ENCODE results near the gene HBM. TPM values are rescaled to one million over a fixed set of nuclear protein-coding genes. Genes with fewer than 3 reads are reported as not detected.
"Not testable (repeated sequence)": the region's sequence is repeated elsewhere in the genome, so short reads cannot be mapped to it uniquely, and the experiment has no call there.

HBM gene
- total and polyA plus RNA-seq, 2 experiments from 2014 or later: not detected

- TF ChIP-seq CTCF (IDR thresholded peaks at IDR 0.05; ENCODE audit: low read depth, low read length): no peak
- no peak overlapping the region for H3K27ac ChIP-seq
- H3K27me3 ChIP-seq: no peaks in the 10 kb centered on the region
- DNase-seq (ENCODE audit: low read depth in 1 of 2, low spot score in 1 of 2): no peak
- H3K36me3 ChIP-seq: no peaks in the 10 kb centered on the region
- H3K4me1 ChIP-seq (ENCODE audit: low read depth): no peaks in the 10 kb centered on the region
- H3K4me3 ChIP-seq: no peak overlapping the region
- H3K9me3 ChIP-seq (ENCODE audit: low read depth): no peaks in the 10 kb centered on the region
Measured at GRCh38 chr16:119835-120491, 45.8 kb upstream of the HBM start.

- Histone ChIP-seq H3K27ac (no peak overlapping the region), H3K36me3 (no peaks in the 10 kb centered on the region), H3K4me1 (ENCODE audit: low read depth) (no peaks in the 10 kb centered on the region), H3K4me3 (no peak overlapping the region), H3K27me3 (no peaks in the 10 kb centered on the region), H3K9me3 (ENCODE audit: low read depth) (no peaks in the 10 kb centered on the region)
- no peak for TF ChIP-seq CTCF (IDR thresholded peaks at IDR 0.05; ENCODE audit: low read depth, low read length)
- no peak for DNase-seq (ENCODE audit: low read depth in 1 of 2, low spot score in 1 of 2)
Measured at GRCh38 chr16:120756-121155, 45.0 kb upstream of the HBM start.

- Histone ChIP-seq H3K27ac (no peak overlapping the region), H3K9me3 (ENCODE audit: low read depth) (no peaks in the 10 kb centered on the region), H3K27me3 (no peaks in the 10 kb centered on the region), H3K4me3 (no peak overlapping the region), H3K4me1 (ENCODE audit: low read depth) (no peaks in the 10 kb centered on the region), H3K36me3 (no peaks in the 10 kb centered on the region)
- no peak for DNase-seq (ENCODE audit: low read depth in 1 of 2, low spot score in 1 of 2)
- TF ChIP-seq CTCF (IDR thresholded peaks at IDR 0.05; ENCODE audit: low read depth, low read length): no peak
Measured at GRCh38 chr16:122361-122760, 43.4 kb upstream of the HBM start.

DNA sequence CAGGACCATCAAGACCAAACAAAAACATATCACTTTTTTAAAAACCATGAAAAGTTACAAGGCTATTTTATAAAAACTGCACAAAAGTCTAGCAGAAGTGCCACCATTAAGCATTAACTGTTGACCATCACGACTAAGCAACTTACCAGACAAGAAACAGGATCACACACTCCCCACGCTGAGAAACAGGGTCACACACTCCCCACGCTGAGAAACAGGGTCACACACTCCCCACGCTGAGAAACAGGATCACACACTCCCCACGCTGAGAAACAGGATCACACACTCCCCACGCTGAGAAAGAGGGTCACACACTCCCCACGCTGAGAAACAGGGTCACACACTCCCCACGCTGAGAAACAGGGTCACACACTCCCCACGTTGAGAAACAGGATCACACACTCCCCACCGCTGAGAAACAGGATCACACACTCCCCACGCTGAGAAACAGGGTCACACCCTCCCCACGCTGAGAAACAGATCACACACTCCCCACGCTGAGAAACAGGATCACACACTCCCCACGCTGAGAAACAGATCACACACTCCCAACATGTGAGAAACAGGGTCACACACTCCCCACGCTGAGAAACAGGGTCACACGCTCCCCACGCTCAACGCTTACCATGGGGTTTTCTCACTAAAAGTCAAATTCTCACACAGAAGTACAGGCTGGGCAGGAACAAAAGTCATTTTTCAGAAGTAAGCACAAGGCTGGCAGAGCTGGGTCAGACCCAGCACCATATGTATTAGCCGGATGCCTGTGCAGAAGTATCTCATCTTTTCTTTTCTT is 42.0 kb upstream of the HBM start:
- not testable (repeated sequence) for H3K27me3 ChIP-seq; DNase-seq (ENCODE audit: low read depth in 1 of 2, low spot score in 1 of 2); H3K36me3 ChIP-seq; H3K4me1 ChIP-seq (ENCODE audit: low read depth); H3K27ac ChIP-seq; H3K9me3 ChIP-seq (ENCODE audit: low read depth); H3K4me3 ChIP-seq

GRCh38 chr16:125011-125410 is 40.8 kb upstream of the HBM start:
- H3K27ac ChIP-seq: no peak overlapping the region
- no peaks in the 10 kb centered on the region for H3K9me3 ChIP-seq (ENCODE audit: low read depth)
- H3K27me3 ChIP-seq: no peaks in the 10 kb centered on the region
- no peak for TF ChIP-seq CTCF (IDR thresholded peaks at IDR 0.05; ENCODE audit: low read depth, low read length)
- no peak for DNase-seq (ENCODE audit: low read depth in 1 of 2, low spot score in 1 of 2)
- H3K4me1 ChIP-seq (ENCODE audit: low read depth): no peaks in the 10 kb centered on the region
- no peaks in the 10 kb centered on the region for H3K36me3 ChIP-seq
- H3K4me3 ChIP-seq: no peak overlapping the region

DNA sequence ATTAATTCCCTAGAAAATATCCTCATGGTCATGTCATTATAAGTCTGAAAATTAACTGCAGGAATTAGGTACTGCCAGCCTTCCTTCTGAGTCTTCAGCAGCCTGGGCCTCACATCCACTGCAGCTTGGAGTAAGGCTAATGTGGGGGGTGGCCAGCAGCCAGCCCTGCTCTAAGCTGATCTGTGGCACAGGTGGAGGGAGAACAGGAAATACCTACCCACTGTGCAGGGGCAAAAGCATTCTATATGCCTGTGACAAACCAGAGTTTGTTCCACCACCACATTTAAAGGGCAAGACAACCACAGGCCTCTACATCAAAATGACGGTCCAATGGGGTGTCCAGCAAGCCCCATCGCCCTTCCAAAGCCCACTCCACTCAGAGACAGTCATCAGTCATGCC is 36.7 kb upstream of the HBM start:
- Histone ChIP-seq H3K4me1 (ENCODE audit: low read depth) (no peaks in the 10 kb centered on the region), H3K27me3 (no peaks in the 10 kb centered on the region), H3K9me3 (ENCODE audit: low read depth) (no peaks in the 10 kb centered on the region), H3K4me3 (no peak overlapping the region), H3K36me3 (no peaks in the 10 kb centered on the region), H3K27ac (no peak overlapping the region)
- no peak for DNase-seq (ENCODE audit: low read depth in 1 of 2, low spot score in 1 of 2)
- TF ChIP-seq CTCF (IDR thresholded peaks at IDR 0.05; ENCODE audit: low read depth, low read length): no peak

Measured in cardiac muscle cell (in vitro differentiated cells and primary cell).